GM19468 (cell line): ENCODE measurements around the gene SZT2.

Experiments
- ATAC-seq: cut with Tn5 transposase; IDR thresholded peaks from one replicate; pipeline ENCODE4 v1.9.1; 2021; ENCODE audit warnings: mild to moderate bottlenecking, moderate library complexity, moderate number of reproducible peaks; ENCODE audit not compliant: unreplicated experiment; ENCODE audit errors: extremely low read depth

The SZT2 gene

GRCh38 chr1:43438953-43439581 is 49.4 kb downstream of the SZT2 start:
- ATAC-seq, result no peak

- no peak for ATAC-seq
Measured at GRCh38 chr1:43439781-43440180, 50.1 kb downstream of the SZT2 start.

GRCh38 chr1:43440358-43440757 is 50.7 kb downstream of the SZT2 start:
- ATAC-seq, result no peak

GRCh38 chr1:43441166-43441893 is 51.6 kb downstream of the SZT2 start:
- no peak for ATAC-seq

GRCh38 chr1:43441894-43442637 is 52.4 kb downstream of the SZT2 start:
- no peak for ATAC-seq

- no peak for ATAC-seq
Measured at GRCh38 chr1:43442756-43443155, 53.1 kb downstream of the SZT2 start.

- ATAC-seq, result no peak
Measured at GRCh38 chr1:43443197-43443946, 53.7 kb downstream of the SZT2 start.

- no peak for ATAC-seq
Measured at GRCh38 chr1:43444151-43444828, 54.6 kb downstream of the SZT2 start.

- no peak for ATAC-seq
Measured at GRCh38 chr1:43444836-43445235, 55.1 kb downstream of the SZT2 start.

- ATAC-seq, result no peak
Measured at GRCh38 chr1:43445606-43446387, 56.1 kb downstream of the SZT2 start.

GRCh38 chr1:43446388-43446740 is 56.7 kb downstream of the SZT2 start:
- no peak for ATAC-seq

GRCh38 chr1:43446881-43447835 is 57.5 kb downstream of the SZT2 start:
- no peak for ATAC-seq

GRCh38 chr1:43447891-43448708 is 58.4 kb downstream of the SZT2 start:
- no peak for ATAC-seq

GRCh38 chr1:43448955-43449707 is 59.4 kb downstream of the SZT2 start:
- ATAC-seq, result no peak

- ATAC-seq, result no peak
Measured at GRCh38 chr1:43449708-43450069, 60.0 kb downstream of the SZT2 start.

GRCh38 chr1:43450251-43450941 is 60.7 kb downstream of the SZT2 start:
- ATAC-seq, result no peak
